DOHH2 (cell line): Measurements from ENCODE around the gene COPZ1.

Experiments used
- H3F3A ChIP-seq: fragments of 200-600 bp; sonication (generic), shearing (Covaris generic); 2 replicates; pipeline ENCODE4 v1.6.0; 2016; ENCODE audit warnings: antibody characterized with exemption, mild to moderate bottlenecking; ENCODE audit not compliant: control insufficient read depth, insufficient read depth
- H3K27ac ChIP-seq: fragments of 200-600 bp; sonication (generic); 2 replicates; pipeline ENCODE4 v1.5.1; 2014; ENCODE audit warnings: low read depth, mild to moderate bottlenecking, low read length, moderate library complexity
- H3K27me3 ChIP-seq: fragments of 200-600 bp; sonication (generic); 2 replicates; pipeline ENCODE4 v1.6.1; 2014; ENCODE audit warnings: mild to moderate bottlenecking, low read length, mixed read lengths; ENCODE audit not compliant: control insufficient read depth
- H3K36me3 ChIP-seq: fragments of 200-600 bp; sonication (generic); 2 replicates; pipeline ENCODE4 v1.6.1; 2014; ENCODE audit warnings: mild to moderate bottlenecking, low read length, moderate library complexity, mixed read lengths; ENCODE audit not compliant: control insufficient read depth
- H3K4me1 ChIP-seq: fragments of 200-600 bp; sonication (generic); 2 replicates; pipeline ENCODE4 v1.6.1; 2014; ENCODE audit warnings: mild to moderate bottlenecking, low read length, mixed read lengths; ENCODE audit not compliant: control insufficient read depth
- H3K4me2 ChIP-seq: fragments of 200-600 bp; sonication (generic); 2 replicates; pipeline ENCODE4 v1.6.0; 2014; ENCODE audit warnings: mild to moderate bottlenecking, low read length, moderate library complexity
- H3K4me3 ChIP-seq: fragments of 200-600 bp; sonication (generic); 2 replicates; pipeline ENCODE4 v1.5.1; 2014; ENCODE audit warnings: mild to moderate bottlenecking, low read length, mixed read lengths
- H3K79me2 ChIP-seq: fragments of 200-600 bp; sonication (generic); 2 replicates; pipeline ENCODE4 v1.6.1; 2014; ENCODE audit warnings: mild to moderate bottlenecking, low read length, mixed read lengths; ENCODE audit not compliant: control insufficient read depth
- H3K9me2 ChIP-seq: fragments of 200-600 bp; sonication (generic); replicated peaks from 2 replicates; pipeline ENCODE4 v1.6.1; 2014; ENCODE audit warnings: mild to moderate bottlenecking, low read length, mixed read lengths; ENCODE audit not compliant: control insufficient read depth
- H3K9me3 ChIP-seq: fragments of 200-600 bp; sonication (generic); 2 replicates; pipeline ENCODE4 v1.6.1; 2014; ENCODE audit warnings: antibody characterized with exemption, low read length, mixed read lengths; ENCODE audit not compliant: control insufficient read depth, insufficient read depth
- H4K20me1 ChIP-seq: fragments of 200-600 bp; sonication (generic); 2 replicates; pipeline ENCODE4 v1.6.0; 2014; ENCODE audit warnings: low read depth, mild to moderate bottlenecking, antibody characterized with exemption, low read length, moderate library complexity; ENCODE audit not compliant: control insufficient read depth, insufficient read depth
- EZH2phosphoT487 ChIP-seq: fragments of 200-600 bp; sonication (generic); IDR thresholded peaks from 2 replicates; pipeline ENCODE4 v1.6.1; 2017; ENCODE audit warnings: borderline replicate concordance, mild to moderate bottlenecking, antibody characterized with exemption, low read length, moderate library complexity, mixed read lengths
- TF ChIP-seq, protein P1 (sequence below): fragments of 200-600 bp; sonication (generic); IDR thresholded peaks from one replicate; pipeline ENCODE4 v1.5.1; 2014; ENCODE audit warnings: antibody characterized with exemption, mild to moderate bottlenecking, low read depth, low read length; ENCODE audit not compliant: poor library complexity, severe bottlenecking

The COPZ1 gene

DNA sequence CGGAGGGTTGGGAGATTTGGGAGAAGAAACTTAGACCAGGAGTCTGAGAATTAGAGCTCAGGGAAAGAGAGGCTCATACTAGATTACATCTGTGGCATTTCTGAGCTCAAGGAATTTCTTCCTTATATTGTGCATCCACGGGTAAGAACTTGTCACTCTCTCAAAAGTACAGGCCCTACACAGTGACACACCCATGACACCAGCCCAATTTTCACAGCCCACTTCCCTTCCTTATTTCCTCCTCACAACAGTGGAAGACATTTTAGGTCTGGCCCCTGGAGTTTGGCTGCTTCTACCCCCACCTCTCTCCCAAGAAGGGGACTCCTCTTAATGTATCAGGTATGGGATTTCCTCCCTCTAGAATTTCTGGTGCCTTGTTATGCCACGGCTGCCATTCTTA, 68.8 kb downstream of the COPZ1 start:
- H3K4me2 ChIP-seq, result no peak overlapping the region
- TF ChIP-seq, protein P1, sequence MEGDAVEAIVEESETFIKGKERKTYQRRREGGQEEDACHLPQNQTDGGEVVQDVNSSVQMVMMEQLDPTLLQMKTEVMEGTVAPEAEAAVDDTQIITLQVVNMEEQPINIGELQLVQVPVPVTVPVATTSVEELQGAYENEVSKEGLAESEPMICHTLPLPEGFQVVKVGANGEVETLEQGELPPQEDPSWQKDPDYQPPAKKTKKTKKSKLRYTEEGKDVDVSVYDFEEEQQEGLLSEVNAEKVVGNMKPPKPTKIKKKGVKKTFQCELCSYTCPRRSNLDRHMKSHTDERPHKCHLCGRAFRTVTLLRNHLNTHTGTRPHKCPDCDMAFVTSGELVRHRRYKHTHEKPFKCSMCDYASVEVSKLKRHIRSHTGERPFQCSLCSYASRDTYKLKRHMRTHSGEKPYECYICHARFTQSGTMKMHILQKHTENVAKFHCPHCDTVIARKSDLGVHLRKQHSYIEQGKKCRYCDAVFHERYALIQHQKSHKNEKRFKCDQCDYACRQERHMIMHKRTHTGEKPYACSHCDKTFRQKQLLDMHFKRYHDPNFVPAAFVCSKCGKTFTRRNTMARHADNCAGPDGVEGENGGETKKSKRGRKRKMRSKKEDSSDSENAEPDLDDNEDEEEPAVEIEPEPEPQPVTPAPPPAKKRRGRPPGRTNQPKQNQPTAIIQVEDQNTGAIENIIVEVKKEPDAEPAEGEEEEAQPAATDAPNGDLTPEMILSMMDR, result no peak
- TF ChIP-seq EZH2phosphoT487, result no peak
- peaks cover 20% of the 10 kb centered on the region for H3K4me1 ChIP-seq
- H3K9me2 ChIP-seq, result no peaks in the 10 kb centered on the region
- H4K20me1 ChIP-seq, result no peaks in the 10 kb centered on the region
- no peaks in the 10 kb centered on the region for H3K27me3 ChIP-seq
- H3K27ac ChIP-seq, result no peak overlapping the region
- no peaks in the 10 kb centered on the region for H3K9me3 ChIP-seq
- no peaks in the 10 kb centered on the region for H3K79me2 ChIP-seq
- H3K4me3 ChIP-seq, result no peak overlapping the region
- H3F3A ChIP-seq, result no peaks in the 10 kb centered on the region
- H3K36me3 ChIP-seq, result no peaks in the 10 kb centered on the region

GRCh38 chr12:54394281-54394719, 69.4 kb downstream of the COPZ1 start:
- Histone ChIP-seq H3K36me3 (no peaks in the 10 kb centered on the region), H4K20me1 (no peaks in the 10 kb centered on the region), H3K9me2 (no peaks in the 10 kb centered on the region), H3K4me2 (no peak overlapping the region), H3K79me2 (no peaks in the 10 kb centered on the region), H3K27ac (no peak overlapping the region), H3F3A (no peaks in the 10 kb centered on the region), H3K27me3 (no peaks in the 10 kb centered on the region), H3K9me3 (no peaks in the 10 kb centered on the region), H3K4me1 (peaks cover 20% of the 10 kb centered on the region), H3K4me3 (no peak overlapping the region)
- TF ChIP-seq EZH2phosphoT487, result no peak
- TF ChIP-seq, protein P1, result peak; percentile 79

DNA sequence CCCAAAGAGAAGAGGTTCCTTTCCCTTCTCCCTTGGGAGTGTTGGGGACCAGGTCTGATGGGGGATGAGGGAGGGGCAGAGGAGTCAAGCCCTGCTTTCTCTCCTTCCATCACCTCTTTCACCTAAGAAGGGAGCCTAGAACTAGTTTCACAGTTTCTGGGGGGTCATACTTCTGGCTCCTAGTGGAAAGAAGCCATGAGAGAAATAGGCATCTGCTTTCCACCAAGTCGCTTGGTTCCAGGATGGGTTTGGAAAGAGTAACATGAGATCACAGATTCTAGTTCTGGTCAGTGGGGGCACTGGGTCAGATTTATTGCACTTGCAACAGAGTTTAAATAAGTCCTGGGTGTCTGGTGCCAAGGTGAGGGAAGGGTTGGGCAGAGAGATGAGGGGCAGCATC, 70.1 kb downstream of the COPZ1 start:
- TF ChIP-seq EZH2phosphoT487, result no peak
- TF ChIP-seq, protein P1, result no peak
- no peaks in the 10 kb centered on the region for H3K36me3 ChIP-seq
- no peaks in the 10 kb centered on the region for H3K9me2 ChIP-seq
- H3K4me2 ChIP-seq, result no peak overlapping the region
- no peaks in the 10 kb centered on the region for H4K20me1 ChIP-seq
- H3F3A ChIP-seq, result no peaks in the 10 kb centered on the region
- H3K27me3 ChIP-seq, result no peaks in the 10 kb centered on the region
- no peak overlapping the region for H3K27ac ChIP-seq
- no peaks in the 10 kb centered on the region for H3K9me3 ChIP-seq
- no peaks in the 10 kb centered on the region for H3K79me2 ChIP-seq
- no peak overlapping the region for H3K4me3 ChIP-seq
- peaks cover 18% of the 10 kb centered on the region for H3K4me1 ChIP-seq
